ENCODE measurements around the gene DNTTIP2.

- TF ChIP-seq EP300 (IDR thresholded peaks at IDR 0.05; ENCODE audit: low read depth) (no peak), CTCF (IDR thresholded peaks at IDR 0.05) (no peak), POLR2A (IDR thresholded peaks at IDR 0.05) (no peak), POLR2AphosphoS5 (IDR thresholded peaks at IDR 0.05) (no peak)
Measured at GRCh38 chr1:93869653-93870052, 9.4 kb downstream of the DNTTIP2 start.
